ENCODE measurements around the gene ZNF500.

The ZNF500 gene

DNA sequence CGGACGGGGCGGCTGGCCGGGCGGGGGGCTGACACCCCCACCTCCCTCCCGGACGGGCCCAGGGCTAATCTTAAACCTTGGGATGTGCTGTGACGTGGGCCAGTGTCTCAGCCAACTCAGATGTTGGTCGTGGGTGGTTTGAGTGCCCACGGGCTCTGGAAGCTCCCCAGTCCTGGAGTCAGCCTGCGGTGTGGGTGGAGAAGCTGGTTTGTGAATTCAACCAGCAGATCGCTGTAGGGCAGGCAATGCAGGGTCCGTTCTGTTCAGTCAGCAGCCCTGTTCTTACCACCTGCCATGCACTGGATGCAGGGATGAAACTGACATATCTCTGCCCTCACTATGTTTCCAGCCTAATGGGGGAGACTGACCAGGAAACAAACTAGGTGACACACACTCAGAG, 8.0 kb upstream of the ZNF500 start:
- in situ Hi-C loops (cut with MboI; ENCODE audit: low sequenced_read_pairs) = no loop called here

DNA sequence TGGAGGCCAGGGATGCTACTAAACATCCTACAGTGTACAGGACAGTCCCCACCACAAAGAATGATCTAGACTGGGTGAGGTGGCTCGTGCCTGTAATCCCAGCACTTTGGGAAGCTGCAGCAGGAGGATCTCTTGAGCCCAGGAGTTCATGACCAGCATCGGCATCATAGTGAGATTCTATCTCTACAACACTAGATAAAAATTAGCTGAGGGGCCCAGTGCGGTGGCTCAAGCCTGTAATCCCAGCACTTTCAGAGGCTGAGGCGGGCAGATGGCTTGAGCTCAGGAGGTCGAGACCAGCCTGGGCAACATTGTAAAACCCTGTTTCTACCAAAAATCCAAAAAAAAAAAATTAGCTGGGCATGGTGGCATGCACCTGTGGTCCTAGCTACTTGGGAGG, 5.4 kb upstream of the ZNF500 start:
- in situ Hi-C loops (cut with MboI; ENCODE audit: low sequenced_read_pairs) = no loop called here

DNA sequence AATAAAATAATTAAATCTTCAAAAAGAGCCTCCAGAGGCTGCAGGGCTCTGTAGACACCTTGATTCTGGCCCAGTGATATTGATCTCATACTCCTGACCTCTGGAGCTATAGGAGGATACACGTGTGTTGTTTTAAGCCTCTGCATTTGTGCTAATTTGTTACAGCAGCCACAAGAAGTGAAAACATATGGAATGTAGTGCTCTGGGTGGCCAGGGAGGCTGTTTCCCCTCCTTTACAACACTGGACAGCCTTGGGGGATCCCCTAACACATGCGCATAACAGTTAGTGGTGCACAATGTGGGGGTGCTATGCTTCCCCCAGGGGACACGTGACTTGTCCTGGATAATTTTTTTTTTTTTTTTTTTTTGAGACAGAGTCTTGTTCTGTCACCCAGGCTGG, 4.7 kb upstream of the ZNF500 start:
- in situ Hi-C loops (cut with MboI; ENCODE audit: low sequenced_read_pairs) = no loop called here

DNA sequence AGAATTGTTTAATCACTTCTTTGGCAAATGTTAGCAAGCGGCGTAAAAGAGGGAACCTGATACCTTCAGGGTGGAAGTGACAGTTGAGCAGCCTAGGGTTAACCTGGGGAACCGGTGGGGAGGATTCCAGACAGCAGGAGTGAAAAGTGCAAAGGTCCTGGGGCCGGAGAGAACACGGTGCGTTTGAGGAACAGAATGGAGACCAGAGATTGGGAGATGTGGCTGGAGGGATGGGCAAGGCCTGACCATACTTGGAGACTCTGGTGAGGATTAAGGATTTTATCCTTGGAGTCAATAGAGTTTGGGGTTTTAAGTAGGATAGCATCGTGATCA, 2.3 kb upstream of the ZNF500 start:
- in situ Hi-C loops (cut with MboI; ENCODE audit: low sequenced_read_pairs) = no loop called here

DNA sequence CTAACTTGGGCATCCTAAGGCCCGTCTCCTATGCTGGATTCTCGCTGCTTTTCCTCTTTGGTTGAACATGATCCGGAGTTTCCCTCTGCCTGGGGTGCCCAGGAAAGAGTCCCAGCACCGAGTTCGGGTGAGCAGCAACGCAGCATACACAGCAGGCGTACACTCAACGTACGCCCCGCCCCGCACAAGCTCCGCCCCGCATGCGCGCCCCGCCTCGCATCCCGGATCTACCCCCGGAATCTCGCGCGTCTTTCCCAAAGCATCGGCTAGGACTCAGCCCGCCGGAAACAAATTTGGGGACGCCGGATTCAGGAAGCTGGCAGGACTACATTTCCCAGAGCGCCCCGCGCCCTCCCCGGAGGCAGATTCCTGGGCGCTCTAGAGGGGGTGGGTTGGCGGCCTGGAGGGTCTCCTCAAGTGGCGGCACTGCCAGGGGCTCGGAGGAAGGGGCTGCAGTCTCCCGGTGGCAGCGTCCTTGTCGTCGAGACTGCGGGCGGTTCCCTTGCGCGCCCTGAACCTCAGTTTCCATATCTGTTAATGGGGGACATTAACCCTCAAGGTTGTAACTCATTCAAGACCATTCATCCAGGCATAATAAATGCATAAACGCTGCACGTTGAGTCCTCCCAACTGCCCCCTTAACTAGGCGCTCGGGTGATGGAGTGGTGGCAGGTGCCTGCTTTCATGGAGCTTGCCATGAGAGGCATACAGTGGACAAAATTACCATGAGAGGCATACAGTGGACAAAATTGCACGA, 1.8 kb upstream of the ZNF500 start:
- in situ Hi-C loops (cut with MboI; ENCODE audit: low sequenced_read_pairs) = no loop called here

DNA sequence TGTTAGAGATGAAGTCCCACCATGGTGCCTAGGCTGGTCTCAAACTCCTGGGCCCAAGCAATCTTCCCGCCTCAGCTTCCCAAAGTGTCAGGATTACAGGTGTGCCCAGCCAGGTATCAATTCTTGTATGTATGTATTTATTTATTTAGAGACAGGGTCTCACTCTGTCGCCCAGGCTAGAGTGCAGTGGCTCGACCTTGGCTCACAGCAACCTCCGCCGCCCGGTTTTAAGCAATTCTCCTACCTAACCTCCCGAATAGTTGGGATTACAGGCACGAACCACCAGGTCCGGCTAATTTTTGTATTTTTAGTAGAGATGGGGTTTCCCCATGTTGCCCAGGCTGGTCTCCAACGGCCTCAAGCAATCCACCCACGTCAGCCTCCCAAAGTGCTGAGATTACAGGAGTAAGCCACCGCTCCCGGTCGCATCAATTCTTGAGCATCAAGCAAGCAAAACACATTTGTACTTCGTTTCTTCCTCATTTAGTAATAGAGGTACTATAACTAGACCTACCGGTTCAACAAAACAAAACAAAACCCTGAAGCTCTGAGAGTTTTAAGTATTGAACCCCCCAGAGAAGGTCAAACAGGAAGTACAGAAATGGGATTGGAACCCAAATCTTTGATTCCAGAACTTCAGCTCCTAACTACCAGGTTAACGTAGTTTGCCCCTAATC, 1.0 kb upstream of the ZNF500 start:
- in situ Hi-C loops (cut with MboI; ENCODE audit: low sequenced_read_pairs) = no loop called here

DNA sequence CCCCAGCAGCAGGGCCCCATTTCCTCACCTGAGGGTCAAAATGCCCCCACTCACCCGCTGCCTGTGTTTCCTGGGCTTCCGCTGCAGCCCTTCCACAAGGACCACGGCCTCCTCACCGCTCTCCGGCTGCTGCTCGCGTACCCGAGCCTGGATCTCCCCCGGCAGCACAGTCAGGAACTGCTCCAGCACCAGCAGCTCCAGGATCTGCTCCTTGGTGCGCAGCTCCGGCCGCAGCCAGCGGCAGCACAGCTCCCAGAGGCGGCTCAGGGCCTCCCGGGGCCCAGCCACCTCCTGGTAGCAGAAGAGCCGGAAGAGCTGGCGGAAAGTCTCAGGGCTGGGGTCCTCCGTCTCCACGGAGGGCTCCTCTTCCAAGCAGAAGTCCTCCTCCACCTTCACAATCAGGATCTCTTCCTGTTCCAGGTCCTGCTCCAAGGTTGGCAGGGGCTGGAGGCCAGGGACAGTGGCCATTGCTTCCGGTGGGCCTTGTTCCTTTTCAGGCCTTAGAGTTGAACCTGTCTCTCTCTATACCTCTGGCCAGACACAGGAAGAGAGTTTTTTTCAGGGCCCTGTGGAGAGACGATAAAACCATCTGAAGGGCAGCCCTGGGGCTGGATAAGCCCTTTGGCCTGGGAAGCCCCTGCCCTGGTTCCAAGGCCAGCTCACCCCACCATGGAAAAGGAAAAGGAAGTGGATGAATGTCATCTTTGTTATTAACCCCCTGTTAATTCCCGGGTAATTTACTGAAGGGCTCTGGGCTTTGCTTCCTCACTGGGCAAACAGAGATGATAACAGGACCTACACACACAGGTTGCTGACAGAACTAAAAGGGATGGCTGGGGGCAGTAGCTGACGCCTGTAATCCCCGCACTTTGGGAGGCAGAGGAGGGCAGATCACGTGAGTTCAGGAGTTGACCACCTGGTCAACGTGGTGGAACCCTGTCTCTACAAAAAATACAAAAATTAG, 1.2 kb downstream of the ZNF500 start:
- in situ Hi-C loops (cut with MboI; ENCODE audit: low sequenced_read_pairs) = no loop called here

DNA sequence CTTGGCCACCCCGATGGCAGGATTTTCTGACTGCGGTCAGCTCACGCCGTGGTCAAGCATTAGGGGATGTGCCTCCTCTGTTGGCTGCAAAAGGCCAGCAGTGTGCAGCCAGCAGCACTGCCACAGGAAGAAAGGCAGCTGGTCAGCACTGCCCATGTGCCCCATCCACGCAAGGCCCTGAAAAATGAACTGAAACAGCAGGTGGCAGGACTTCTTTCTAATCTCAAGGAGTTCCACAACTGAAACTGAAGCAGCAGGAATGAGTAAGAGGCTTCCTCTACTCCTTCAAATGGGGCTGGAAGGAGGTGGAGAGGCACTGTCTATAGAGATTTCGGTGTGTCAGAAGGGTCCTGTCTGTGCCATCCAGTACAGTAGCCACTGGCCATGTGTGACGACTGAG, 3.2 kb downstream of the ZNF500 start:
- in situ Hi-C loops (cut with MboI; ENCODE audit: low sequenced_read_pairs) = no loop called here

DNA sequence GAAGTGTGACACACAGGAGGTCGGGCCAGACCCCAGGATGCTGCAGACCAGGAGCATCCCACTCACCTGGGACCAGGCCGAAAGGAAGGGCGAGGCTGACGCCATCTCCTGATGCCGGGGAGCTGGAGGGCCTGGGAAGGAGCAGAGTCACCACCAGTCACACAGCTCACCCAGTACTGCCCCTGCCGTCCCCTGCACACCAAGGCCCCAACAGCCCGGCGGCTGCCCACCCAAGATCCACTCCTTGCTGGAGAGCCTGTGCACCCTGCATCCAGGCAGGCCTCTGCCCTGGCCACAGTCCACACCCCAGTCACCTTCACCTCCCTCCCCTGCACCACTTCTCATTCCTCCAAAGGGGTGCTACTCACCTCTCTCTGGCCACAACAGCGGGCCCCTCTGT, 4.8 kb downstream of the ZNF500 start:
- in situ Hi-C loops (cut with MboI; ENCODE audit: low sequenced_read_pairs) = no loop called here

DNA sequence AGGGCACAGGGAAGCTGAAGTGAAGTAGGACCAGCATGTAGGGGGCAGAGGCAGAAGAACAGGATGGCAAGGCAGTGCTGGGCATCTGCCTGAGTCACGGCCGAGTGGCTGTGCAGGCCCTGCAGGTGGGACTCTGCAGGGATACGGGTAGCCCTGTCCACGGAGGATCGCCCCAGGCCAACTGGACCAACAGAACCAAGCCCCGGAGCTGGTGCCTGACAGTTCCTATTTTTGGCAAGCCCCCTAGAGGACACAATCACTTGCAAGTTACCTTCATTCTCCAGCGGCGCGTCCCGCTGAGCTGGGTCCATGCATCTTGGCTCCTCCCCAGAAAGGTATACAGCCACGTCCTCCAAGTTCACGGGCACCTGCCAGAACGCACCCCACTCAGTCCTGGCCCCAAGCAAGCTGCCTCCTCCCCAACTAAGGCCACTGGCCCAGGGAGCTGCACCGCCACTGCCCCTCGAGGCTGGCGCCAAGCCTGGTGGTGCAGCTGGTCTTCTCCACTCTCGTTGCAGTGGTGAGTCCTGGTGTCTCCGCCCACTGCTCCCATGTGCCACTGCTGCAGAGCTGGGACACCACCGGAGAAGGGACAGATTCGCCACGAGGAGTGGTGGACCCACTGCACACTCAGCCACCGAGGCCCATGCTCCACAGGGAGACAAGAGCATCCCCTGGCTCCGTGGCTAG, 6.6 kb downstream of the ZNF500 start:
- in situ Hi-C loops (cut with MboI; ENCODE audit: low sequenced_read_pairs) = no loop called here

DNA sequence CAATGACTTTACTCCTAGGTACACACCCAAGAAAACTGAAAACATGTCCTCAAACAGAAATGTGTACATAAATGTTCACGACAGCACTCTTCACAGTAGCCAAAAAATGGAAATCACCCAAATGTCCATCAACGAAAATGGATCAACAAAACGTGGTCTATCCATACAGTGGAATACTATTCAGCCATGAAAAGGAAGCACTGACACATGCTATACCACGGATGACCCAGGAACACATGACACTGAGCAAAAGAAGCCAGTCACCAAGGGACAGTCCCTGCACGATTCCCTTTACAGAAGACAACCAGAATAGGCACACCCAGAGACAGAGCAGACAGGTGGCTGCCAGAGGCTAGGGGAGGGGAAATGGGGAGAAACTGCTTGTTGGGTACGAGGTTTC, 11.3 kb downstream of the ZNF500 start:
- in situ Hi-C loops (cut with MboI; ENCODE audit: low sequenced_read_pairs) = no loop called here

DNA sequence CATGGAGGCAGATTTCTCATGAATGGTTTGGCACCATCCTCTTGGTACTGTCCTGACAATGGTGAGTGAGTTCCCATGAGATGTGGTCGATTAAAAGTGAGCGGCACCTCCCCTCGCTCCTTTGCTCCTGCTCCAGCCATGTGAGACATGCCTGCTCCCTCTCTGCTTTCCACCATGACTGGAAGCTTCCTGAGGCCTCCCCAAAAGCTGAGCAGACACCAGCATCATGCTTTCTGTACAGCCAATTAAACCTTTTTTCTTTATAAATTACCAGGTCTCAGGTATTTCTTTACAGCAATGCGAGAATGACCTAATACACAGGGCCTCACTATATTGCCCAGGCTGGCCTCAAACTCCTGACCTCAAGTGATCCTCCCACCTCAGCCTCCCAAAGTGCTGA, 12.1 kb downstream of the ZNF500 start:
- in situ Hi-C loops (cut with MboI; ENCODE audit: low sequenced_read_pairs) = no loop called here

DNA sequence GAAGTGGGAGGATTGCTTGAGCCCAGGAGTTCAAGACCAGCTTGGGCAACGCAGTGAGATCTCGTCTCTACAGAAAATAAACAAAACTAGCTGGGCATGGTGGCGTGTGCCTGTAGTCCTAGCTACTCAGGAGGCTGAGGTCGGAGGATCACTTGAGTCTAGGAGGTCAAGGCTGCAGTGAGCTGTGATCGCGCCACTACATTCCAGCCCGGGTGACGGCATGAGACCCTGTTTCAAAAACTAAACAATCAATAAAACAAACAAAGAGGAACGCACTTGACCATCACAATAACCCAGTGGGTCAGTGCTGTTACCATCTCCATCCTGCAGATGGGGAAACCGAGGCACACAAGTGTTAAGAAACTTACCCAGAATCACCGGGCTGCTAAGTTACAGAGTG, 13.7 kb downstream of the ZNF500 start:
- in situ Hi-C loops (cut with MboI; ENCODE audit: low sequenced_read_pairs) = no loop called here

DNA sequence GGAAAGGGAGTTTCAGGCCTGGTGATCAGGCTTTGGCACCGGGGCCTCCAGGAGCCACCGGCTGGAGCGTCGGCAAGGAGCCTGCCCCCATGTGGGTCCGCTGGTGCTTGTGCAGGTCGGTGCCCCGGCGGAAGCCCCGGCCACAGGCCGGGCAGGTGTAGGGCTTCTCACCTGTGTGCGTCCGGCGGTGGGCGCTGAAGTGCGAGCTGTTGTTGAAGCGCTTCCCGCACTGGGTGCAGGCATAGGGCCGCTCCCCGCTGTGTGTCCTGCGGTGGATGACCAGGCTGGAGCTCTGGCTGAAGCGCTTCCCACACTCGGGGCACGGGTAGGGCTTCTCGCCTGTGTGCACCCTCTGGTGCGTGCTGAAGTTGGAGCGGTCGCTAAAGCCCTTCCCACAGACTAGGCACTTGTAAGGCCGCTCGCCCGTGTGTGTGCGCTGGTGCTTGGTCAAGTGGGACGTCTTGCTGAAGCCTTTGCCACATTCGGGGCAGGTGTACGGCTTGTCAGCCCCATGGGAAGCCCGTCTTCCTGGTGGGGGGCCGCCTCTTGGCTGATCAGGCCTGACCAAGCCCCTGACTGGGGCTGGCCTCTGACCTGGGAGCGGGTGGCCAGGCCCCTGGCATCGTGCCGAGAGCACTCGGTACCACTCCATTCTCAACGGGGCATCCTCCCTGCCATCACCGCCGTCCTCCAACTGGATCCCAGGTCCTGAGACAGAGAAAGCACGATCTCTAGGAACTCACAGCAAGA, 14.4 kb downstream of the ZNF500 start:
- in situ Hi-C loops (cut with MboI; ENCODE audit: low sequenced_read_pairs) = no loop called here

DNA sequence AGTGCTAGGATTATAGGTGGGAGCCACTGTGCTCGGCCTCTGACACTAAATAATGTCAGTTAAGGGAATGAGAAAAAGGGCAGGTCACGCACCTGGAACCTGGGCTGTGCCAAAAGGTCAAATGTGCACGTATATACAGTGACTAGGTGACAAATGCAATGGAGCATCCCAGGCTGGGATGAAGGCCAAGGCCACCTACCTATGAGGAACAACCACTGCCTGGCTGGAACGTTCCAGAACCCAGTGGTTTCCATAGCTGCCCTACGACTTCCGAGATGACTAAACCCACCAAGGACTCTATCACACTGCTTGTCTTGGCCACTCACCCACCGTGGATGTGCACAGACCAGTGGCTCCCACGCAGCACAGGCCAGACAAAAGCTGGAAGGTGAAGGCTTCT, 16.1 kb downstream of the ZNF500 start:
- in situ Hi-C loops (cut with MboI; ENCODE audit: low sequenced_read_pairs) = no loop called here

DNA sequence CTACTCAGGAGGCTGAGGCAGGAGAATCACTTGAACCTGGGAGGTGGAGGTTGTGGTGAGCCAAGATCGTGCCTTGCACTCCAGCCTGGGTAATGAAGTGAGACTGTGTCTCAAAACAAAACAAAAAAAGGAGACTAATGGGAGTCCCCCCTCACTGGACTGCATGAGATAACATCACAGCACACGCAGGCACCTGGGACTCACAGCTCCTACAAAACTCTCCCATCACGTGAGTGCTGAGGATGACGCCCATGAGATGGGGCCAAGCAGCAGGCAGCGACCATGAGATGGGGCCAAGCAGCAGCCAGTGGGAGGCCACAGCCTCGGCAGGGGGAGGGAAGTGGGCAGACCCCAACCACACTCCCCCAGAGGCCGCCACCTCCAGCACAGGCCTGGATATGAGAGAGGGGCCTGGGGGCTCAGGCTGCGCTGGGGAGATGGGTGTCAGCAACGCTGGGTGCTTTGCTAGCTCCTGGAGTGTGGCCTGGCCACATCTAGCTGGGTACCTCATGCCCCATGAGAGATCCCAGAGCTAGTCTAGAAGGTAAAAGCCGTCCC, 17.2 kb downstream of the ZNF500 start:
- in situ Hi-C loops (cut with MboI; ENCODE audit: low sequenced_read_pairs) = no loop called here

DNA sequence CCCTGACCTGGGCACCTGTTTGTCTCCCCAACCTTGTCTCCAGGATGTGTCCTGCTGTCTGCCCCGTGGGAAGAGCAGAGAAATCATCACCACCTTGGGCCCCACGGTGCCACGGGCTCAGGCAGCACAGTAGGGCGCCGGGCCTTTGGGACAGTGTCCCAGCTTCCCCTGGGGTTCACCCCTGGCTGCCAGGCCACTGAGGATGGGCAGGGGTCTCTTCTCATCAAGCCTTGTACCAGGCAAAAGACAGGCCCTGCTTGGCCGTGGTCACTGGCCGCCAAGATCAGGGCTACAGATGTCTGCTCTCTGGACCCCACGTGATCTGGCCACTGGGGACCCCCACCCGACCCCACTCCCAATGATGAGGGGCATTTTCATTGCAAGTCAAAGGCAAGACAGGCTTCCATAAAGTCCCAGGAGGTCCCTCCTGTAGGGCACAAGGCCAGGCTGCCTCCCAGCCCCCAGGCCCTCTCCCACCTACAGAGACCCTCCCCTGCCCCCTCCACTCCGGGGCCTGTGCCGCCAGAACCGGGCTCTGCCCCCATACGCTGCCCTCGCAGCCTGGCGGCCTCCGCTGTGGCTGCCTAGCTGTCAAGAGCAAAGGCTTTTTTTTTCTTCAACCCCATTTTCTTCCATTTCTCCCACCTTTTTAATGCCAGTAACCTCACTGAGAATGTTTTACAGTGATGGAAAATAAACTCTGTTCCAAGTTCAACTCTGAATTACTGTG, 18.1 kb downstream of the ZNF500 start:
- in situ Hi-C loops (cut with MboI; ENCODE audit: low sequenced_read_pairs) = no loop called here

DNA sequence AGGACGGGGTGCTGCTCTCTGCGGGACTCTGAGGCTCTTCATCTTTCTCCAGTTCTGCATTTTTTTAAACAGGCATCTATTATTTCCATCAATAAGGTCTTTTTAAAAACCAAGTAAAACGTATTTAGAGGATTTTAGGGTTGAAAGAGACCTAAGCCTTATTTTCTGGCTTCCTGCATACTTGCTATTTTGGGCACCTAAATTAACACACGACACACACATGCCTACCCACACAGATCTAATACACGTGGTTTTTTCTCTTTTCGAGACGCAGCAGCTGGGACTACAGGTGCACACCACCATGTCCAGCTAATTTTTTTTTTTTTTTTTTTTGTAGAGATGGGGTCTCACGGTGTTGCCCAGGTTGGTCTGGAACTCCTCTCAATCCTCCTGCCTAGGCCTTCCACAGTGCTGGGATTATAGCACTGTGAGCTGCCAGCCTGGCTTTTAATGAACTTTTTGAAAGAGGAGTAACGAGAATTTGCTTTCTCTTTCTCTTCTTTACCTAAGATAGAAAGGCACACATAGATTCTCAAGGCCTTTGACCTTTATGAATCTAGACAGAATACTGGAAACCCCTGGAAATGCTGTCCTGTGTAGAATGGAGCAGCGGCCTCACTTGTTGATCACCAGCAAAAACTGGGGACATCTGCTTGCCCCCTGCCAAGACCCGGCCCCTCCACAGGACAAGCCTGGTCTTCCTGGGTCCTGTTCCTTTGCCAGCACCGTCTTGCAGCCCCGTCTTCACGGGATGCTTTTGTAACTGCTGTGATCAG, 18.9 kb downstream of the ZNF500 start:
- in situ Hi-C loops (cut with MboI; ENCODE audit: low sequenced_read_pairs) = no loop called here

Data from HL-60/S4 treated with retinoic acid at 250 ng/mL for 4 days and 3 days (cell line).